ENCODE data around the gene DEFB118.
"Not testable (repeated sequence)": the region's sequence is repeated elsewhere in the genome, so short reads cannot be mapped to it uniquely, and the experiment has no call there.

The DEFB118 gene, protein sequence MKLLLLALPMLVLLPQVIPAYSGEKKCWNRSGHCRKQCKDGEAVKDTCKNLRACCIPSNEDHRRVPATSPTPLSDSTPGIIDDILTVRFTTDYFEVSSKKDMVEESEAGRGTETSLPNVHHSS

DNA sequence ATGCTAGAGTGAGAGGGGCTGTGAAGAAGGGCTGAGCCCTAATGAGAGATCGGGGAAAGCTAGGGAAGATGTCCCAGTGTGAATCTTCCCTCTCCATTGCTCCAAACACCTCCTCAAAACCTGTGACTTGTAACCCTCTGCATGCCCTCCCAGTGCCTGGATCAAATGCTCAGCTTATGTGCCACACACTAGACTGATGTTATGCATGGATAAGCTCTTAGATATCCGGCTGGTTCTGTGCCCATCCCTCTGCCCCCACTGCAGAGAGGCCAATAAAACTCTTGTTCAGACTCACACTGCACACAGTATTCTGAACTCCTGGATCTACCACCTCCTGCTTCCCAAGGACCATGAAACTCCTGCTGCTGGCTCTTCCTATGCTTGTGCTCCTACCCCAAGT lies at the start of gene DEFB118:
Gene DEFB118 (plus strand): TSS at position 301 of the 400 bp plus-strand sequence. CDS start 50 bp downstream, at position 351.
- DNase-seq (ENCODE audit: low read depth) = no peak

DNA sequence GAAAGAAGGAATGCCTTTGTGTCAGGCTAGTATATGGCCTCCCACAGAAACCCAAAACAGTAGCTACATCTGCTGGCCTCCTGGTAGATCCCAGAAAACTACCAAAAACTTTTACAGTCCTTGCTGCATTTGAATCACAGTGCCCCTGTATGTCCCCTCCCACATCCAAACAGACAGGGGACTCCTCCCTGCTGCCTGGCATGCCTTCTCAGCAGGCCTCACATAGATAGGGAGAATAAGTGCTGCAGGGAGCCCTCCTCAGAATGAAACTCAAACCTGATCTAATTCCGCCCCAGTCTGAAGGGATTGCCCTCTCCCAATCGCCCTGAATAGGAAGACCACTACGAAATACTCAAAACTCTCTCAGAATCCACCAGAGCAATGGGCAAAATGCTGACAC lies 45.9 kb upstream of the DEFB118 start:
- DNase-seq (ENCODE audit: low read depth) = no peak

DNA sequence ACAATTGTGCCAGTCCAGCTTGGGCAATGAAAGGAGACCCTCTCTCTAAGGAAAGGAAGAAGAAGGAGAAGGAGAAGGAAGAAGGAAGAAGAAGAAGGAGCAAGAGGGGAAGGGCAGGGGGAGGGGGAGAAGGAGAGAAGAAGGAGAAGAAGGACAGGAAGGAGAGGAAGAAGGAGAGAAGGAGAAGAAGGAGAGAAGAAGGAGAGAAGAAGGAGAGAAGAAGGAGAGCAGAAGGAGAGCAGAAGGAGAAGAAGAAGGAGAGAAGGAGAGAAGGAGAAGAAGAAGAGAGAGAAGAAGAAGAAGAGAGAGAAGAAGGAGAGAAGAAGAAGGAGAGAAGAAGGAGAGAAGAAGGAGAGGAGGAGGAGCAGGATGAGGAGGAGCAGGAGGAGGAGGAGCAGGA lies 37.5 kb upstream of the DEFB118 start:
- no peak for DNase-seq (ENCODE audit: low read depth)

DNA sequence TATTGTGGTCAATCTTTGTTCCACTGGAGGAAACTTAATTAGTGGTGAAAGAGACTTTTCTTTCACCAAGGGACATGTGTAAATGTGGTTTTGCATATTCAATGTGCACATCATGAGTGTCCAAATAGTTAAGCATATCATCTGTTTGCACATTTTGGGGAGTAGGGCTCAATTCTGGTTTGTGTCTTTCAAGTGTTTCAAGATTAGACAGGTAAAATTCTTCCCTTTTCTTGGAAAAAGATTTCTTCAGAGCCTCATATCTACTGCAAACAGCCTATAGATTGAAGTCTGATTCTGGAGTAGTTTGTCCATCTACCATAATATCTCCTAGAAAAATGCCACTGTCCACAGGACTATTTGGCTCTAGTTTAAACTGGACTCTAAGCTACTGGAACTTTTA lies 26.9 kb upstream of the DEFB118 start:
- DNase-seq (ENCODE audit: low read depth) = no peak

DNA sequence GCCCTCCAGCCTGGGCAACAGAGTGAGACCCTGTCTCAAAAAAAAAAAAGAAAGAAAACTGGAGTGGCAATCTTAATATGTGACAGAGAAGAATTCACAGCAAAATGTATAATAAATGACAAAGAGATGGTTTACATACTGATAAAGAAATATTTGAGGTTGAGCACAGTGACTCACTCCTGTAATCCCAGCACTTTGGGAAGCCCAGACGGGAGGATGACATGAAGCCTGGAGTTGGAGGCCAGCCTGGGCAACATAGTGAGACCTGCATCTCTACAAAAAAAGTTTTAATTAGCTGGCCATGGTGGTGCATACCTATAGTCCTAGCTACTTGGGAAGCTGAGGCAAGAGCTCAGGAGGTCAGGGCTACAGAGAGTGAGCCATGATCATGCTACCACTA lies 12.4 kb upstream of the DEFB118 start:
- DNase-seq (ENCODE audit: low read depth) = no peak

DNA sequence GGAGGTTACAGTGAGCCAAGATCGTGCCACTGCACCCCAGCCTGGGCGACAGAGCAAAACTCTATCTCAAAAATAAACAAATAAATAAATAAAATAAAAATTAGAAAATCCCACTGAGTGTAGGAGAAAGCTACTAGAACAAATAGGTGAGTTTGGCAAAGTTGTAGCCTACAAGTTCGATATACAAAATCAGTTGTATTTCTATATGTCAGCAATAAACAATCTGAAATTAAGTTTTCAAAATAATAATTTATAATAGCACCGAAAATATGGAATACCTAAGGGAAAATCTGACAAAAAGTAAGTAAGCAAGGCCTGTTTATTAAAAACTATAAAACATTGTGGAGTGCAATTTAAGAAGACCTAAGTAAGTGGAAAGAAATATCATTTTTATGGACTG lies 5.1 kb upstream of the DEFB118 start:
- DNase-seq (ENCODE audit: low read depth) = no peak

DNA sequence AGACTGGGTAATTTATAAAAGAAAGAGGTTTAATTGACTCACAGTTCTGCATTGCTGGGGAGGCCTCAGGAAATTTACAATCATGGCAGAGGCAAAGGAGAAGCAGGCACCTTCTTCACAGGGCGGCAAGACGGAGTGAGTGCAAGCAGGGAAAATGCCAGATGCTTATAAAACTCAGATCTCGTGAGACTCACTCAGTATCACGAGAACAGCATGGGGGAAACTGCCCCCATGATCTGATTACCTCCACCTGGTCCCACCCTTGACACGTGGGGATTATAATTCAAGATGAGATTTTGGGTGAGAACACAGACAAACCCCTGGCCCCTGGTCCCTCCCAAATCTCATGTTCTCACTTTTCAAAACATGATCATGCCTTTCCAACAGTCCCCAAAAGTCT lies 4.1 kb upstream of the DEFB118 start:
- not testable (repeated sequence) for DNase-seq (ENCODE audit: low read depth)

DNA sequence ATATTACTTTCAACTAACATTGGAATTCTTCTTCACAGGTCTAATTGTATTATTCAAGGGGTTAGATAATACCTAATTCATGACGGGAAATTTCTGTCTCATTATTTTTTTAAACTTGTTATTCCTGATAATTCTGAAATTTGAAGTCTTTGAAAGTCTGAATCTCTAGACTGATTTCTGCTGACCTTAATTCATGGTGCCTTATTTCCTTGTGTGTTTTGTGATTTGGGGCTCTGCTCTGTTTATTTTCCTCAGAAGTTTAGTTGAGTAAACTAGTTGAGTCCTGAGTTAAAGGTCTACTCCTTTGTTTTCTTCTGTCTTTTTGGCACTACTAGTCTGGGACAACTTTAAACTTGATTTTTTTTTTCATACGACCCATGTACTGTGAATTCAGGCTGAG lies 5.9 kb downstream of the DEFB118 start:
- no peak for DNase-seq (ENCODE audit: low read depth)

DNA sequence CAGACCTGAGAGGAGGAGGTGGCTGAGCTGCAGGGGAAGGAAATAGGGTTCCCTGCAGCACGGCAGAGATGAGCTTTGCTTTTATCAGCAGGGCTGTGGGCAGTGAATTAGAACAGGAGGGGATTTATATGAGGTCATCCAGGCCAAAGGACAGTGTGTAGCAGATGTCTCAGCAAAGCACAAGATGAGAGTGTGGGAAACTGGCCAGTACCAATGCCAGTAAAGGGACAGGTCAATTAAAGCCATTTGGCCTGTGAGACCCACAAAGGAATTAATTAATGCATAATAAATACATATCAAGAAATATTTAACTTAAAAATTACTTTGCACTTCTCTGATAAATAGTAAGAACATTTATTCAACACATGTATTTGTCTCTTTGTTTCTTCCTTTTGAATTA lies 22.1 kb downstream of the DEFB118 start, which contains the start of gene DEFB119:
Gene DEFB119 (minus strand): TSS at position 101 of the 400 bp plus-strand sequence. CDS start 107 bp downstream, outside the sequence.
- DNase-seq (ENCODE audit: low read depth) = no peak

DNA sequence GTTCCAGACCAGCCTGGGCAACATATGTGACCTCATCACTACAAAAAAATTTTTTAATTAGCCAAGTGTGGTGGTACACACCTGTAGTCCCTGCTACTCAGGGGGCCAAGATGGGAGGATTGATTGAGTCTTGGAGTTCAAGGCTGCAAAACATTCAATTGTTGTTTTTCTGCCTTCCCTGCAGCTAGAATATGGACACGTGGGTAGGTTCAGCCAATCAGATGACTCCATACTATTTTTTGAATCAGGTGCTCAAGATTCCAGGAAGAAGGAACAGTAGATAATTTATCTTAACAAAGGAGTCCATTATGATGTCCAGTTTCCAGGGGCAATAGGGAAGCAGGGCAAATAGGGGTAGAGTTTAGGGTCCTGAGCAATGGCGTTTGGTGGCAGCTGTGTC lies 24.4 kb downstream of the DEFB118 start:
- DNase-seq (ENCODE audit: low read depth) = no peak

DNA sequence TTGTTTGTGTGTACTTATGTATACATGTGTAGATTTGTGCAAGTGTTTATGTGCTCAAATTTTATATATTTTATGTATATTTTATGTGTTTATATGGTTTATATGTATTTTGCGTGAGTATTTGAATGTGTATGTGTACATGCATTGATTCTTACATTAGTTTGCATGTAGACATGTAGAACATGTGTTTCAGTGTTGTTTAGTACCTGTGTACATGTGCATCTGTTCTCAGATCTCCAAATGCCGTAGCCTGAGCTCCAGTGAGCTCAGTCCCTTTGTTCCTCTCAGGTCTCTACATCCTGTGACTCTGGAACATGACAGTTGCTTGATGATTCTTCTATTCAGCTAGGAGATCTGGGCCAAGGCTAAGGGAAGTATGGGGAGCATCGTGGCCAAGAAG lies 26.5 kb downstream of the DEFB118 start:
- no peak for DNase-seq (ENCODE audit: low read depth)

DNA sequence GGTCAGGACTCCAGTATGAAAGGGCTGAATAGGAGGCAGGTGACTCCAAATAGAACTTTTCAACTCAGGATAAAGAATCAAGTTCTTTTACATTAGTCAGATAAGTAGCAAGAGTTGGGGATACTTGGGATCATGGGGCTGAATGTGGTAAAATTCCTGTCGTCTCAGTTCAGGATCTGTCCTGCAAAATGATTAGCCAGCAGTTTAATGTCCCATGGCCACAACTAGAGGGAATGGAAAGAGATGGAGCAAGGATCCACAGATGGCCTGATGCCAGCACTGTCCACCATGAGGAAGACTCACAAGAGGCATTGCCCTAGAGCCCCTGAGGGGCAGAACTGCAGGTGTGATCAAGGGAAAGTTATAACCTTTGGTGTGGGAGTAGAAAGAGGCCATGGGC lies 35.5 kb downstream of the DEFB118 start:
- no peak for DNase-seq (ENCODE audit: low read depth)

DNA sequence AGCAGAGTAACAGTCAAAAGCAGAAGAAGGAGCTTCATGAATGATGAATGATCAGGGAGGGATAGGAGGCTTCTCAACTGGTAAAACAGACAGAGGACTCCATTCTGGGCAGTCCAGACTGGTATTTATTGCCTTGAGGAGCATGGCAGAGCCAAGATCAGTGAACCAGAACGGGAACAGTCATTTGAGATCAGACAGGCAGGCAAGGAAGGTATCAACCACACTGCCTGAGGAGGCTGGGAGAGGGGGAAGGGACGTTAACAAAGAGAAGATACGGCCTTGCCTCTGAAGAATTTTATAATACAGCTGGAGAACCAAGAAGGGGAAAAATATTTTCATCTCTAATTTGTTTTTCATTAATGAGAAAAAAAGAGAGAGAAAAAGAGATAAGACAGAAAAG lies 37.7 kb downstream of the DEFB118 start, which contains the start of gene DEFB121:
Gene DEFB121 (minus strand): TSS at position 101 of the 400 bp plus-strand sequence. CDS start 63 bp downstream, at position 38.
- DNase-seq (ENCODE audit: low read depth) = no peak

DNA sequence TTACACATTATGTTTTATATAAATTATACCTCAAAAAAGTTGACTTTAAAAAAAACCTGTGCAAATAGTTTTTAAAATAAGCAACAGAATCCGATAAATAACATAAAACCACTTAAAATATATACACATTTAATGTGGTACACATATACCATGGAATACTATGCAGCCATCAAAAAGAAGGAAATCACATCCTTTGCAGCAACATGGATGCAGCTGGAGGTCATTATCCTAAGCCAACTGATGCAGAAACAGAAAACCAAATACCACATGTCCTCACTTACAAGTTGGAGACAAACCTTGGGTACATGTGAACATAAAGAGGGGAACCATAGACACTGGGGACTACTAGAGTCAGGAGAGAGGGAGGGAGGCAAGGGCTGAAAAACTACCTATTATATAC lies 41.6 kb downstream of the DEFB118 start:
- DNase-seq (ENCODE audit: low read depth) = no peak

DNA sequence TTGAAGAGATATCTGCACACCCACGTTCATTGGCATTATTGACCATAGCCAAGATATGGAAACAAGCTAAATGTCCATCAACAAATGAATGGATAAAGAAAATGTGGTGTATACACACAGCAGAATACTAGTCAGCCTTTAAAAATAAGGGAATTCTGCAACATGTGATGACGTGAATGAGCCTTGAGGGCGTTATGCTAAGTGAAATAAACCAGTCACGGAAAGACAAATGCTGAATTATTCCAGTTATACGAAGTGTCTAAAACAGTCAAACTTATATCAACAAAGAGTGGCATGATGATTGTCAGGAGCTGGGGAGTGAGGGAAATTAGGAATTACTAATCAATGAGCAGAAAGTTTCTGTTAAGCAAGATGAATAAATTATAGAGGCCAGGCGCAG lies 46.0 kb downstream of the DEFB118 start:
- no peak for DNase-seq (ENCODE audit: low read depth)

DNA sequence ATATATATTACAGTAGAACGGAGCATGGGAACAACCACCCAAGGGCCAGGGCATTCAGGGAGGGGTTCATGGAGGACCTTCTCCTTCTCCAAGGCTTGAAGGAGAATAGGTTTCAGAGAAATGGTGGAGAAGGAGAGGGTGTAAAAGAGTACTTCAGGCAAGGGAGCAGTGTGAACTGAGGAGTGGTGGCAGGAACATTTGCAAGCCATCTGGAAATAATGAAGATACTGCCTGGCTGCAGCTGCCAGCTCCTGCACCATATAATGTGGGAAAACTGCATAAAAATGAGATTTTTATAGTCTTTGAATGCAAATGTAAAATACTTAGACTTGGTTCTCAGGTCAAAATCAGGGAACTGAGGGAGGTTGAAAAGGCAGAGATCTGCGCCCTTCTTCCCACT lies 47.3 kb downstream of the DEFB118 start:
- DNase-seq (ENCODE audit: low read depth) = no peak

DNA sequence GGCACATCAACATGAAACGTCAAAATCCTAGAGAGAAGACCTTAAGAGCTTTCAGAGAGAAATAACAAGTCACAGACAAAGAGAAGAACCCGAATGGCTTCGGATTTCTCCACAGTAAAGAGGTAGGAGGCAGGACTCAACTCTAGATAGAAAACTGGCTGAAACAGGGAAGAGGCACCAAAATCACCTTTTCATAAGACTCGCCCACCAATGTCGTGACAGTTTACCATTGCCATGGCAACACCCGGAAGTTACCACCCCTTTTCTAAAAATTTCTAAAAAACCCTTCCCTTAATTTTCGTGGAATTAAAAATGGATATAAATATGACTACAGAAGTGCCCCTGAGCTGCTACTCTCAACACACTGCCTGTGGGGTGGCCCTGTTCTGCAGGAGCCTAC lies 49.9 kb downstream of the DEFB118 start:
- no peak for DNase-seq (ENCODE audit: low read depth)
